HUES6 (cell line): ENCODE data around the gene CTNNBL1.

Experiments used
- H3K27ac ChIP-seq: 2 replicates; pipeline ENCODE4 v1.7.0; 2013; ENCODE audit warnings: low read depth, mild to moderate bottlenecking, low read length, inconsistent platforms
- H3K27me3 ChIP-seq: 2 replicates; pipeline ENCODE4 v1.6.1; 2013; ENCODE audit warnings: low read length; ENCODE audit not compliant: control insufficient read depth, insufficient read depth
- H3K36me3 ChIP-seq: 2 replicates; pipeline ENCODE4 v1.6.1; 2013; ENCODE audit warnings: low read length; ENCODE audit not compliant: control insufficient read depth, insufficient read depth
- H3K4me1 ChIP-seq: 2 replicates; pipeline ENCODE4 v1.6.1; 2013; ENCODE audit warnings: low read length; ENCODE audit not compliant: control insufficient read depth, insufficient read depth
- H3K4me3 ChIP-seq: 2 replicates; pipeline ENCODE4 v1.5.1; 2013; ENCODE audit warnings: low read depth, low read length
- H3K9ac ChIP-seq: one replicate; pipeline ENCODE4 v1.6.1; 2013; ENCODE audit warnings: mild to moderate bottlenecking, low read length
- H3K9me3 ChIP-seq: 2 replicates; pipeline ENCODE4 v1.6.1; 2013; ENCODE audit warnings: low read depth, low read length; ENCODE audit not compliant: control insufficient read depth, insufficient read depth

CTNNBL1 gene

GRCh38 chr20:37828684-37829083, 134.9 kb downstream of the CTNNBL1 start:
- no peaks in the 10 kb centered on the region for H3K27me3 ChIP-seq
- H3K4me3 ChIP-seq: no peak overlapping the region
- H3K9ac ChIP-seq: no peak overlapping the region
- no peaks in the 10 kb centered on the region for H3K9me3 ChIP-seq
- peaks cover 13% of the 10 kb centered on the region for H3K4me1 ChIP-seq
- H3K27ac ChIP-seq: no peak overlapping the region
- H3K36me3 ChIP-seq: no peaks in the 10 kb centered on the region

- H3K4me3 ChIP-seq: no peak overlapping the region
- no peak overlapping the region for H3K9ac ChIP-seq
- H3K27ac ChIP-seq: no peak overlapping the region
- H3K36me3 ChIP-seq: no peaks in the 10 kb centered on the region
- peaks cover 9% of the 10 kb centered on the region for H3K4me1 ChIP-seq
- H3K9me3 ChIP-seq: no peaks in the 10 kb centered on the region
- no peaks in the 10 kb centered on the region for H3K27me3 ChIP-seq
Measured at GRCh38 chr20:37829128-37829527, 135.3 kb downstream of the CTNNBL1 start.

GRCh38 chr20:37833221-37833896, 139.5 kb downstream of the CTNNBL1 start:
- no peak overlapping the region for H3K9ac ChIP-seq
- no peak overlapping the region for H3K4me3 ChIP-seq
- peaks cover 7% of the 10 kb centered on the region for H3K4me1 ChIP-seq
- H3K36me3 ChIP-seq: no peaks in the 10 kb centered on the region
- no peak overlapping the region for H3K27ac ChIP-seq
- no peaks in the 10 kb centered on the region for H3K9me3 ChIP-seq
- no peaks in the 10 kb centered on the region for H3K27me3 ChIP-seq

DNA sequence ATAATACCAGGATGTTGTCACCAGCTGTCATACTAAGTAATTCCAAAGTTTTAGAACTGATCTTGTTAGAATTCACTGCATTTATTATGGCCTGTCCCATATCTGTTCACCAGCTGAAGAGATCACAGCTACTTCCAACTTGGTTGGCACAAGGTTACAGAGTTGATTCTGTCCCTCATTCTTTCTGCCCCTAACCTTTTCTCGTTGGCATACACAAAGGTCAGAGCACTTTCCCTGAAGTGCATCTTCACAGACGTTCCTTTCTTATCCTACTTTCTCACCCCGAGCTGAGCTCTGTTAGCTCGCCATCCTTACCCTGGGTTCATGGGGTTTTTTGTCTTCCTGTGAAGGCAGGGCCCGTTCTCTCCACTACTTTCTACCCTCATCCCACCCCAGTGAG, 143.1 kb downstream of the CTNNBL1 start:
- H3K4me1 ChIP-seq: peaks cover 7% of the 10 kb centered on the region
- H3K27me3 ChIP-seq: no peaks in the 10 kb centered on the region
- no peaks in the 10 kb centered on the region for H3K36me3 ChIP-seq
- H3K9me3 ChIP-seq: no peaks in the 10 kb centered on the region
- no peak overlapping the region for H3K9ac ChIP-seq
- no peak overlapping the region for H3K4me3 ChIP-seq
- no peak overlapping the region for H3K27ac ChIP-seq

- H3K27ac ChIP-seq: no peak overlapping the region
- no peaks in the 10 kb centered on the region for H3K36me3 ChIP-seq
- H3K9ac ChIP-seq: no peak overlapping the region
- H3K4me1 ChIP-seq: peaks cover 10% of the 10 kb centered on the region
- H3K9me3 ChIP-seq: no peaks in the 10 kb centered on the region
- no peaks in the 10 kb centered on the region for H3K27me3 ChIP-seq
- no peak overlapping the region for H3K4me3 ChIP-seq
Measured at GRCh38 chr20:37837924-37838323, 144.1 kb downstream of the CTNNBL1 start.

GRCh38 chr20:37838769-37839431, 145.1 kb downstream of the CTNNBL1 start:
- Histone ChIP-seq H3K27me3 (no peaks in the 10 kb centered on the region), H3K9me3 (no peaks in the 10 kb centered on the region), H3K4me1 (peaks cover 4% of the 10 kb centered on the region; the same call in 1 of the 2 replicates), H3K27ac (no peak overlapping the region), H3K36me3 (no peaks in the 10 kb centered on the region), H3K9ac (no peak overlapping the region), H3K4me3 (no peak overlapping the region)

DNA sequence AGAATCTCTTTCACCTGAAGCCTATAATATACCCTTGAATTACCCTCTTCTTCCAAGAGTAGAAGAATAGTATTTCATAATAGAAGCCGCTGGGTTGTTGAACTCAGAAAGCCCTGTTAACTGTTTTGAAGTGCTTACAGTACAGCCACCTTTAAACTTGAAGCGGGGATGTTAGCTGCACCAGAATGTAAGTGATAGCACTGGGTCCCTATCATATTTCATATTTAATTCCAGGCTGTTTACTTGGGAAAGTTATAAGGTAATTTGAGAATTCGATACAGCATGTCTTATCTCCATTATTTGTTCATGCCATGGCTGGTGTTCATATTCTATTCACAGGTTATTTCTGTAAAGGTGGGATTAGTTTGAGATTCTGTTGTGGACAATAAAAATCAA, 145.6 kb downstream of the CTNNBL1 start:
- Histone ChIP-seq H3K9ac (no peak overlapping the region), H3K4me1 (peaks cover 4% of the 10 kb centered on the region; the same call in 1 of the 2 replicates), H3K4me3 (no peak overlapping the region), H3K27ac (no peak overlapping the region), H3K27me3 (no peaks in the 10 kb centered on the region), H3K9me3 (no peaks in the 10 kb centered on the region), H3K36me3 (no peaks in the 10 kb centered on the region)

DNA sequence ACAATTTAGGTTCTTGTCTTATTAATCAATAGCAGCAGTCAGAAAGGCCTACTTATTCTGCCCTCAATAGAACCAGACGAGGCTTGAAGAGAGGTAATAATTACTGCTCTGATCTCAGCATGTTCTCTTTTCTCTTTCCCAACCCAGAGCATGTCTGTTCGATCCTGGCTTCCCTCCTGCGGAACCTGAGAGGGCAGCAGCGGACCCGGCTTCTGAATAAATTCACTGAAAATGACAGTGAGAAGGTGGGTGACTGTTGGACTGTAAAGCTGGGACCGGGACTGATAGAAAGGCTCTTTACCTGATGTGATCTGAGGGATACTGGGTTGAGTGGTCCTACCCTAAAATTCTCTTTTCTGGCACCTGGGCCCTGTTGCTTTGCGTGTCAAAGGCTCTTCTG, 146.1 kb downstream of the CTNNBL1 start:
- Histone ChIP-seq H3K27ac (no peak overlapping the region), H3K27me3 (no peaks in the 10 kb centered on the region), H3K9ac (no peak overlapping the region), H3K4me1 (peaks cover 4% of the 10 kb centered on the region; the same call in 1 of the 2 replicates), H3K9me3 (no peaks in the 10 kb centered on the region), H3K4me3 (no peak overlapping the region), H3K36me3 (no peaks in the 10 kb centered on the region)

- H3K4me1 ChIP-seq: peaks cover 16% of the 10 kb centered on the region
- H3K27me3 ChIP-seq: no peaks in the 10 kb centered on the region
- no peak overlapping the region for H3K27ac ChIP-seq
- H3K4me3 ChIP-seq: no peak overlapping the region
- H3K36me3 ChIP-seq: no peaks in the 10 kb centered on the region
- H3K9me3 ChIP-seq: no peaks in the 10 kb centered on the region
- no peak overlapping the region for H3K9ac ChIP-seq
Measured at GRCh38 chr20:37841389-37841788, 147.6 kb downstream of the CTNNBL1 start.

GRCh38 chr20:37841971-37842370, 148.1 kb downstream of the CTNNBL1 start:
- Histone ChIP-seq H3K9ac (no peak overlapping the region), H3K36me3 (no peaks in the 10 kb centered on the region), H3K4me3 (no peak overlapping the region), H3K27ac (no peak overlapping the region), H3K27me3 (no peaks in the 10 kb centered on the region), H3K4me1 (peaks cover 22% of the 10 kb centered on the region), H3K9me3 (no peaks in the 10 kb centered on the region)

- Histone ChIP-seq H3K9me3 (no peaks in the 10 kb centered on the region), H3K4me1 (peaks cover 30% of the 10 kb centered on the region), H3K27me3 (no peaks in the 10 kb centered on the region), H3K4me3 (no peak overlapping the region), H3K36me3 (0 out of 2 replicates have a peak, but pooled peaks cover 6% of the 10 kb centered on the region), H3K27ac (no peak overlapping the region), H3K9ac (no peak overlapping the region)
Measured at GRCh38 chr20:37845241-37845681, 151.4 kb downstream of the CTNNBL1 start.
